Neuronal stem cell (in vitro differentiated cells): ENCODE data around the gene KIAA1958.

Experiments
- DNase-seq: peaks from one replicate; pipeline ENCODE4 v3.0.0-alpha.2; 2013; ENCODE audit warnings: low spot score
- H2AFZ ChIP-seq: one replicate; pipeline ENCODE4 v1.6.1; 2013; ENCODE audit warnings: mild to moderate bottlenecking, low read length, inconsistent platforms
- H2AK5ac ChIP-seq: 2 replicates; pipeline ENCODE4 v1.6.1; 2013; ENCODE audit warnings: low read depth, mild to moderate bottlenecking, inconsistent platforms, low read length, moderate library complexity, mixed read lengths
- H2BK120ac ChIP-seq: 2 replicates; pipeline ENCODE4 v1.6.1; 2013; ENCODE audit warnings: low read depth, mild to moderate bottlenecking, inconsistent platforms, low read length, moderate library complexity, mixed read lengths
- H2BK12ac ChIP-seq: one replicate; pipeline ENCODE4 v1.6.1; 2013; ENCODE audit warnings: low read length, inconsistent platforms
- H2BK15ac ChIP-seq: 2 replicates; pipeline ENCODE4 v1.6.1; 2013; ENCODE audit warnings: mild to moderate bottlenecking, low read length, inconsistent platforms, mixed read lengths
- H2BK5ac ChIP-seq: one replicate; pipeline ENCODE4 v1.6.1; 2013; ENCODE audit warnings: inconsistent platforms, mild to moderate bottlenecking, low read length, moderate library complexity
- H3K14ac ChIP-seq: one replicate; pipeline ENCODE4 v1.6.1; 2013; ENCODE audit warnings: low read length, inconsistent platforms
- H3K18ac ChIP-seq: 2 replicates; pipeline ENCODE4 v1.6.1; 2013; ENCODE audit warnings: low read length, inconsistent platforms
- H3K23ac ChIP-seq: 2 replicates; pipeline ENCODE4 v1.6.1; 2013; ENCODE audit warnings: low read depth, mild to moderate bottlenecking, mixed read lengths, low read length, inconsistent platforms; ENCODE audit not compliant: poor library complexity
- H3K27ac ChIP-seq: replicated peaks from 3 replicates; pipeline ENCODE4 v1.5.1; 2013; ENCODE audit warnings: low read length, inconsistent platforms
- H3K27me3 ChIP-seq, 3 experiments: 2 replicates each; pipeline ENCODE4 v1.6.1; 2013; ENCODE audit warnings: low read length in 3 of 3, mild to moderate bottlenecking in 2 of 3, inconsistent platforms in 1 of 3, low read depth in 1 of 3, mixed read lengths in 1 of 3, moderate library complexity in 1 of 3; ENCODE audit not compliant: control insufficient read depth in 3 of 3, insufficient read depth in 3 of 3
- H3K36me3 ChIP-seq, 2 donors: replicated peaks in 1 of 2; 2 replicates each; pipeline ENCODE4 v1.6.1; 2013; ENCODE audit warnings: low read length in 2 of 2; ENCODE audit not compliant: control insufficient read depth in 2 of 2, insufficient read depth in 2 of 2
- H3K4ac ChIP-seq: 2 replicates; pipeline ENCODE4 v1.6.1; 2013; ENCODE audit warnings: inconsistent platforms, mild to moderate bottlenecking, low read length, moderate library complexity
- H3K4me1 ChIP-seq, 2 donors: 1 replicate in 1 of 2; 2 replicates in 1 of 2; pipeline ENCODE4 v1.6.1; 2013; ENCODE audit warnings: low read length in 2 of 2, low read depth in 1 of 2; ENCODE audit not compliant: control insufficient read depth in 2 of 2, insufficient read depth in 1 of 2
- H3K4me2 ChIP-seq: one replicate; pipeline ENCODE4 v1.6.1; 2013; ENCODE audit warnings: mild to moderate bottlenecking, low read length, inconsistent platforms; ENCODE audit not compliant: insufficient read depth, poor library complexity, severe bottlenecking
- H3K4me3 ChIP-seq, 2 donors: 2 replicates each; pipeline ENCODE4 v1.5.1; 2013; ENCODE audit warnings: low read length in 2 of 2, mild to moderate bottlenecking in 2 of 2, inconsistent platforms in 1 of 2, moderate library complexity in 1 of 2
- H3K79me1 ChIP-seq: one replicate; pipeline ENCODE4 v1.6.1; 2013; ENCODE audit warnings: low read depth, mild to moderate bottlenecking, inconsistent platforms, low read length, moderate library complexity
- H3K9ac ChIP-seq: one replicate; pipeline ENCODE4 v1.6.1; 2013; ENCODE audit warnings: mild to moderate bottlenecking, low read depth, low read length, inconsistent platforms; ENCODE audit not compliant: poor library complexity
- H3K9me3 ChIP-seq, 2 donors: replicated peaks in 1 of 2; 2 replicates each; pipeline versions ENCODE3 to v1.6.1; 2013; ENCODE audit warnings: low read length in 2 of 2, mild to moderate bottlenecking in 2 of 2, inconsistent platforms in 1 of 2, low read depth in 1 of 2, mixed read lengths in 1 of 2, moderate library complexity in 1 of 2; ENCODE audit not compliant: control insufficient read depth in 2 of 2, insufficient read depth in 1 of 2
- H4K8ac ChIP-seq: one replicate; pipeline ENCODE4 v1.6.1; 2013; ENCODE audit warnings: low read depth, mild to moderate bottlenecking, inconsistent platforms, low read length, moderate library complexity
- H4K91ac ChIP-seq: one replicate; pipeline ENCODE4 v1.6.1; 2013; ENCODE audit warnings: low read length, low read depth, mild to moderate bottlenecking, inconsistent platforms; ENCODE audit not compliant: poor library complexity
- WGBS, 2 donors: extraction: QIAGEN DNeasy Blood & Tissue Kit; methylation state at CpG; one replicate each; pipeline ENCODE4 v1.1.7; 2013; ENCODE audit warnings: missing lambda C conversion rate in 2 of 2, mixed read lengths in 1 of 2; ENCODE audit not compliant: insufficient read length in 2 of 2, insufficient replicate concordance in 1 of 2; ENCODE audit errors: extremely low coverage in 2 of 2; 5-methylcytosine and 5-hydroxymethylcytosine counted together

KIAA1958 gene

GRCh38 chr9:112493393-112494137 is 6.9 kb downstream of the KIAA1958 start:
- Histone ChIP-seq H3K18ac (no peak overlapping the region), H4K91ac (no peak overlapping the region), H3K14ac (no peak overlapping the region), H3K27ac (no peak overlapping the region), H3K36me3 (peaks cover 8 to 74% of the 10 kb centered on the region in 2 donors), H2BK15ac (no peak overlapping the region), H3K4ac (no peak overlapping the region), H3K79me1 (peaks cover 5% of the 10 kb centered on the region), H3K9me3 (peaks cover 9 to 35% of the 10 kb centered on the region in 2 donors), H4K8ac (no peak overlapping the region), H2BK120ac (no peak overlapping the region), H3K4me3 (no peak overlapping the region), H3K23ac (no peak overlapping the region), H2BK12ac (no peak overlapping the region), H2AK5ac (no peak overlapping the region), H3K4me2 (no peak overlapping the region), H2BK5ac (no peak overlapping the region), H3K9ac (no peak overlapping the region), H3K27me3 (no peaks in the 10 kb centered on the region), H3K4me1 (peaks cover 7 to 9% of the 10 kb centered on the region in 2 donors), H2AFZ (no peak overlapping the region)
- no CpG with 5 or more reads among the region's 1 CpG for WGBS, 2 donors
- DNase-seq = no peak

GRCh38 chr9:112494153-112494552 is 7.5 kb downstream of the KIAA1958 start:
- Histone ChIP-seq H3K36me3 (peaks cover 8 to 80% of the 10 kb centered on the region in 2 donors), H3K18ac (no peak overlapping the region), H2BK5ac (no peak overlapping the region), H4K91ac (no peak overlapping the region), H4K8ac (no peak overlapping the region), H3K9ac (no peak overlapping the region), H3K4me2 (no peak overlapping the region), H3K27me3 (no peaks in the 10 kb centered on the region), H3K4me1 (peaks cover 7 to 9% of the 10 kb centered on the region in 2 donors), H2AK5ac (no peak overlapping the region), H2BK12ac (no peak overlapping the region), H2BK15ac (no peak overlapping the region), H3K14ac (no peak overlapping the region), H3K4me3 (no peak overlapping the region), H3K27ac (no peak overlapping the region), H3K9me3 (peaks cover 9 to 41% of the 10 kb centered on the region in 2 donors), H2AFZ (no peak overlapping the region), H2BK120ac (no peak overlapping the region), H3K4ac (no peak overlapping the region), H3K23ac (no peak overlapping the region), H3K79me1 (peaks cover 5% of the 10 kb centered on the region)
- no CpG with 5 or more reads among the region's 1 CpG for WGBS, 2 donors
- DNase-seq = no peak

- WGBS, 2 donors = no CpG with 5 or more reads among the region's 4 CpGs
- H3K4me1 ChIP-seq = peaks cover 4 to 7% of the 10 kb centered on the region in 2 donors
These were observed 9.0 kb downstream of the KIAA1958 start for GRCh38 chr9:112495614-112496013.

GRCh38 chr9:112496074-112496722 is 9.6 kb downstream of the KIAA1958 start:
- no peak overlapping the region for H3K14ac ChIP-seq
- no peak overlapping the region for H2BK12ac ChIP-seq
- no peak for DNase-seq
- H3K27me3 ChIP-seq = no peaks in the 10 kb centered on the region
- no peak overlapping the region for H2BK15ac ChIP-seq
- no peak overlapping the region for H3K18ac ChIP-seq
- no peak overlapping the region for H2AFZ ChIP-seq
- no peak overlapping the region for H2BK120ac ChIP-seq
- H2BK5ac ChIP-seq = no peak overlapping the region
- H3K27ac ChIP-seq = no peak overlapping the region
- H3K9me3 ChIP-seq = peaks cover 9 to 51% of the 10 kb centered on the region in 2 donors
- peaks cover 2 to 4% of the 10 kb centered on the region in 2 donors for H3K4me1 ChIP-seq
- no peak overlapping the region for H3K4me3 ChIP-seq
- no CpG with 5 or more reads among the region's 3 CpGs for WGBS, 2 donors
- peaks cover 8 to 86% of the 10 kb centered on the region in 2 donors for H3K36me3 ChIP-seq
- H3K79me1 ChIP-seq = peaks cover 7% of the 10 kb centered on the region
- H3K23ac ChIP-seq = no peak overlapping the region
- no peak overlapping the region for H2AK5ac ChIP-seq
- no peak overlapping the region for H3K9ac ChIP-seq
- no peak overlapping the region for H4K8ac ChIP-seq
- H4K91ac ChIP-seq = no peak overlapping the region
- no peak overlapping the region for H3K4me2 ChIP-seq
- no peak overlapping the region for H3K4ac ChIP-seq

More at GRCh38 chr9:112495614-112496013, 9.0 kb downstream of the KIAA1958 start:
- H3K79me1 ChIP-seq = peaks cover 5% of the 10 kb centered on the region
- H4K91ac ChIP-seq = no peak overlapping the region
- H3K9ac ChIP-seq = no peak overlapping the region
- no peak overlapping the region for H2AK5ac ChIP-seq
- H3K36me3 ChIP-seq = peaks cover 8 to 85% of the 10 kb centered on the region in 2 donors
- no peak overlapping the region for H2BK15ac ChIP-seq
- H2AFZ ChIP-seq = no peak overlapping the region
- peaks cover 9 to 47% of the 10 kb centered on the region in 2 donors for H3K9me3 ChIP-seq
- H3K4me3 ChIP-seq = no peak overlapping the region
- no peak overlapping the region for H2BK12ac ChIP-seq
- no peak overlapping the region for H2BK120ac ChIP-seq
- no peaks in the 10 kb centered on the region for H3K27me3 ChIP-seq
- H3K27ac ChIP-seq = no peak overlapping the region
- H3K4me2 ChIP-seq = no peak overlapping the region
- no peak for DNase-seq
- no peak overlapping the region for H4K8ac ChIP-seq
- H3K14ac ChIP-seq = no peak overlapping the region
- no peak overlapping the region for H3K18ac ChIP-seq
- no peak overlapping the region for H3K23ac ChIP-seq
- H2BK5ac ChIP-seq = no peak overlapping the region
- no peak overlapping the region for H3K4ac ChIP-seq
